Stimulated activated naive CD4-positive, alpha-beta T cell (primary cell): Measurements from ENCODE around the gene ZMIZ1.

ENCODE experiments used
- DNase-seq, 6 experiments: peaks; one replicate each; lab custom pipeline; 2025; lab: John Stamatoyannopoulos, UW

Gene ZMIZ1, protein sequence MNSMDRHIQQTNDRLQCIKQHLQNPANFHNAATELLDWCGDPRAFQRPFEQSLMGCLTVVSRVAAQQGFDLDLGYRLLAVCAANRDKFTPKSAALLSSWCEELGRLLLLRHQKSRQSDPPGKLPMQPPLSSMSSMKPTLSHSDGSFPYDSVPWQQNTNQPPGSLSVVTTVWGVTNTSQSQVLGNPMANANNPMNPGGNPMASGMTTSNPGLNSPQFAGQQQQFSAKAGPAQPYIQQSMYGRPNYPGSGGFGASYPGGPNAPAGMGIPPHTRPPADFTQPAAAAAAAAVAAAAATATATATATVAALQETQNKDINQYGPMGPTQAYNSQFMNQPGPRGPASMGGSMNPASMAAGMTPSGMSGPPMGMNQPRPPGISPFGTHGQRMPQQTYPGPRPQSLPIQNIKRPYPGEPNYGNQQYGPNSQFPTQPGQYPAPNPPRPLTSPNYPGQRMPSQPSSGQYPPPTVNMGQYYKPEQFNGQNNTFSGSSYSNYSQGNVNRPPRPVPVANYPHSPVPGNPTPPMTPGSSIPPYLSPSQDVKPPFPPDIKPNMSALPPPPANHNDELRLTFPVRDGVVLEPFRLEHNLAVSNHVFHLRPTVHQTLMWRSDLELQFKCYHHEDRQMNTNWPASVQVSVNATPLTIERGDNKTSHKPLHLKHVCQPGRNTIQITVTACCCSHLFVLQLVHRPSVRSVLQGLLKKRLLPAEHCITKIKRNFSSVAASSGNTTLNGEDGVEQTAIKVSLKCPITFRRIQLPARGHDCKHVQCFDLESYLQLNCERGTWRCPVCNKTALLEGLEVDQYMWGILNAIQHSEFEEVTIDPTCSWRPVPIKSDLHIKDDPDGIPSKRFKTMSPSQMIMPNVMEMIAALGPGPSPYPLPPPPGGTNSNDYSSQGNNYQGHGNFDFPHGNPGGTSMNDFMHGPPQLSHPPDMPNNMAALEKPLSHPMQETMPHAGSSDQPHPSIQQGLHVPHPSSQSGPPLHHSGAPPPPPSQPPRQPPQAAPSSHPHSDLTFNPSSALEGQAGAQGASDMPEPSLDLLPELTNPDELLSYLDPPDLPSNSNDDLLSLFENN

DNA sequence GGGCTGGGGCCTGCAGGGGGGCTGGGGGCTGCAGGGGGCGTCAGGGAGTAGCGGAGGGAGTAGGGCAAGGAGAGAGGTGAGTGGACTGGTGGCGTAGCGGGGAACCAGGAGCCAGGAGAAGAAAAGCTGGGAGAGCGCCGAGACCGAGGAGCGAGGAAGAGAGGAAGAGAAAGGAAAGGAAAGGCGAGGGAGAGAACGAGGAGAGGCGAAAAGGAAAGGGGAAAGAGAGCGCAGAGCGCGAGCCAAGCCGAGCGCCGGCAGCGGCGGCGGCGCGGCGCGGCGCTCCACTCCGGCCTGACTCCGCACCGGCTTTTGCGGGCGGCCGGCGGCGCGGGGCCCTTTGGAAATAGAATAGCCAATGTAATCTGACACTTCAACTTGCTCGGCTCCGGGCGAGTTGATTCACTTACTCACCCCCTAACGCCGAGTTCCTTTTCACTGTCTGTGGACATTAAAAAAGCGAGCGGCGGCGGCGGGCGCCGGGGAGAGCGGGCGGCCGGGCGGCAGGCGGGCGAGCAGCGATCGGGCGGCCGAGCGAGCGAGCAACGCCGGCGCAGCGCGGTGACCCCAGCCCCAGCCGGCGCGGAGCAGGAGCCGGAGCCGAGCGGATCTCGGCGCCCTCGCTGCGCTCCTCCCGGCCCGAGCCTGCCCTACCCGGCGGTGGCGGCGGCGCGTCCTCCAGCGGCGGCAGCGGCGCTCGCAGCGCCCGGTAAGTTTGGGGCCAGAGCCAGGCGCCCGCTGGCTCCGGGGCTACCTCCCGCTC, at the start of gene ZMIZ1:
Gene ZMIZ1, plus strand, starts transcription at position 405 of the 763 bp plus-strand sequence. CDS start 132,667 bp downstream, outside the sequence.
- peak; percentile 66 to 85 (median 76) for DNase-seq

DNA sequence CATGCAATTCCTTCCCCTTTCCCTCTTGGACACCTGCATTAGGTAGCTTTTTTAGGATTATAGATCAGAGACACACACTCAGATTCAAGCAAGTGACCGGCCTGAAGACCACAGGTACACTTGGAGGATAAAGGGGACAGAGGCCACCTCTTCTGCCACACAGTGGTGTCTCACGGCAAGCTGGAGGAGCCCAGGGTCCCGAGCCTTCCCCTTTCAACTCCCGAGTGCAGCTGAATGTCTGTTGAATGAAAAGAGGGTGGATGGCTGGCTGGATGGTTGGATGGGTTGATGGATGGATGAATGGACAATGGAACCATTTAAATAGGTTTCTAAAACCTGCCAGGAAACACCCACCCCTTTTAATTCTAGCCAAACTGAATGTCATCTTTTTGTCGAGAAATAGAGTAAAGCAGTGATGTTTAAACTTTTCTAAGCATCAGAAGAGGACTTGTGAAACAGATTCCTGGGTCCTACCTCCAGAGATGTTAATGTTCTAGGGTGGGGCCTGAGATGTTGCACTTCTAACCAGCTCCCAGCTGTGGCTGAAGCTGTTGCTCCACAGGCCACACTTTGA, 49.2 kb upstream of the ZMIZ1 start:
- DNase-seq, result no peak

DNA sequence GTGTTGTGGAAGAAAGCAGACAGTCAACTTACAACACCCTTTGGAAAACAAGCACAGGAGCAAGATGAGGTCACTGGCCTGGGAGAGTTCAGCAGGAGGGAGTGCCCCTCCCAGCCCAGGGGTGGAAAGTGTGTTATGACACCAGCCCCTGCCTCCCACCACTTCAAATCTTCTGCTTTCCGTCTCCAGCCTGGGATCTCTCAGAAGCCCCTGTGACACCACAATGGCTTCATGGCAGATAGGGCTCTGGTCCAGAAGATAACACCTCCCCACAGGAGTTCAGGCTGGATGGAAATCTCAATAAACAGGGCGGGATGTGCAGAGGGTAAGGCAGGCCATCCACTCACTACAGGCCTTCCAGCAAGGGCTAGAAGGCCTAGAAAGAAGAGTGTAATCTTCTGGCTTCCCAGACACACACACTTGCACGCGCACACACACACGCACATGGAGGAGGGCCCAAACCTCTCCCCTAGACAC, 48.7 kb upstream of the ZMIZ1 start:
- DNase-seq, result no peak

DNA sequence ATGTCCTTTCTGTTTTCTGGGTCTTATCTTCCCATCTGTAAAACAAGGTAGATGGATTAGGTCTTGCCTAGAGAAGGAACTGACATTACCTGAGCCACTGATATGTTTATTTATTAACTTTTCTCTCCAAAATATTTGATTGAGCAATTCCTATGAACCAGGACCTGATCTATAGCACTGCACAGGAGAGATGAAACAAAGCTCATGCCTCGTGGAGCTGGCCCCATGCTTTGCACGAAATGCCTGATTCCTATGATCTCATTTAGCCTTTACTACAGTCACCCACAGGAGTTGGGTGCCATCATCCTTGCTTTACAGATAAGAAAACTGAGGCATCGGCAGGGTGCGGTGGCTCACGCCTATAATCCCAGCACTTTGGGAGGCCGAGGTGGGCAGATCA, 48.2 kb upstream of the ZMIZ1 start:
- DNase-seq, result no peak

DNA sequence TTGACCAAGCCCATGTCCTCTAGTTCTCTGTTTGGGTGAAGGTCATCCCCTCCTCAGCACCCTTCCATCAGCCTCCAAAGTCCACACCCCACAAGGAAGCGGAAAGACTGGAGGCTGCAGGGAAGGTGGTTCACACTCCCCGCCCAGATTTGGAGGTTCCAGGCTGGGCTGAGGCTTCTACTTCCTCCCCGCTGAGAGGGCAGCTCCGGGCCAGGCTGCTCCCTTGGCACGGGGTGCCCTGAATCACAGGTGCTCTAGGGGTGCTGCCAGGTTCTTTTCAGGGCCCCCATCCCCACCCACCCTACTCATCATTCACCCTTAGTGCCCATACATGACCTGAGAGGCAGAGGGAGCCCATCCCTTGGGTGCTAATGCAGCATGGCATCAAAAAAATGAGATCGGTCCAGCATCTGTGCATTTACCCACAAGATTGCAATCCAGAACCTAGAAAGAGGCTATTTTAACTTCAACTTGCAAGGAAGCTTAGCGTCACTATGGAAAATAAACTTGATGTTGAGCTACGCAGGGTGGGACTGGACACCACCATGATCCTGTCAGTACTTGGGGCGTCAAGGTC, 47.3 kb upstream of the ZMIZ1 start:
- no peak for DNase-seq

DNA sequence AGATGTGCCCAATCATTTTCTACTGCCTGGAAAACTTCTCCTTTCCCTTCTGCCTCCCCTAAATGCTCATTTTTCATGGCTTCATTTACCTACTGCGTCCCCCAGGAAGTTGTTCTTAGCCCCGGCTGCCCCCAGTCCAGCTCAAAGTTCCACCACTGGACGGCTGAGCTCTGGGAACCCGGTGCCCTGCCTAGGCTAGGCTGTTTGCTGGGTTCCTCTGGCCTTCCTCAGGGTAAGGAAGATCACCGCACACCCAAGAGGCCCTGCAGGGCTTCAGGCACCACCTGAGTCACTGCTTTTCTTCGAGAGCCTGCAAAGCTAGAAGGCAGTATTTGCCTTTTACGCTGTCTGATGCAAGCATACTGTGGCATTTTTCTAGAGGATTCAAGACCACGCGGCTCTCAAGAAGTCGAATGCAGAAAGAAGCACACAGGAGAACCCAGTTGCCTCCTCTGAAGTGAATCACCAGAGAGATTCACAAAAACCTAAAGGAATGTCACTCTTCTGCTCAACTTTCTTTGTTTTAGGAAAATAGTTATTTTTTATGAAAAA, 46.7 kb upstream of the ZMIZ1 start:
- DNase-seq, result no peak

DNA sequence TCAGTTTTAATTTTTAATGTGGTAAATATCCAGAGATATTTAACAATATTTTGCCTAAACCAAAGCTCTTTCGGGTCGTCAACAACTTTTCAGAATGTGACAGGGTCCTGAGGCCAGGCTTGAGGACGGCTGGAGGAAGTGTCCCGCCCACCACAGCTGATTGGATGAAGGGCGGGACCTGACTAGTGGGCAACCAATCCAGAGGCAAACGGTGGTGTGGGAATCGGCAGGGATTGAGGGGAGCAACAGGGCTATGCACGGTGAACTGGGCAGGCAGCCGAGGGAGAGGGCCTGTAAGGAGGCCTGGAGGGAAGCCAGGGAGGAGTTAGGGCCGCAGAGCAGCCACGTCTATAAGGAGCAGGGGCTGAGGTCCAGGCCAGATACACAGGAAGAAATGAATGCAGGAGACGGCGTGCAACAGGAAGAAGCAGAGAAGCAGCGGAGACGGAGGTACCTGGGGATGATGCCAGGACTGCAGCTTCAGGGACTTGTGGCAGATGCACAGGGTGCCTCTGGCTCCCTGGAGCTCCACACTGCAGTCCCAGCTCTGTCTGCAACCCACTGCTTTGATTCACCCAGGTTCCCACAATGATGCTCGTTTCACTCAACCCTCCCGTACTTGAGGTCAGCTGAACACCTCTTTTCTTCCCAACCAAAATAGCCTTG, 46.1 kb upstream of the ZMIZ1 start:
- DNase-seq, result no peak

DNA sequence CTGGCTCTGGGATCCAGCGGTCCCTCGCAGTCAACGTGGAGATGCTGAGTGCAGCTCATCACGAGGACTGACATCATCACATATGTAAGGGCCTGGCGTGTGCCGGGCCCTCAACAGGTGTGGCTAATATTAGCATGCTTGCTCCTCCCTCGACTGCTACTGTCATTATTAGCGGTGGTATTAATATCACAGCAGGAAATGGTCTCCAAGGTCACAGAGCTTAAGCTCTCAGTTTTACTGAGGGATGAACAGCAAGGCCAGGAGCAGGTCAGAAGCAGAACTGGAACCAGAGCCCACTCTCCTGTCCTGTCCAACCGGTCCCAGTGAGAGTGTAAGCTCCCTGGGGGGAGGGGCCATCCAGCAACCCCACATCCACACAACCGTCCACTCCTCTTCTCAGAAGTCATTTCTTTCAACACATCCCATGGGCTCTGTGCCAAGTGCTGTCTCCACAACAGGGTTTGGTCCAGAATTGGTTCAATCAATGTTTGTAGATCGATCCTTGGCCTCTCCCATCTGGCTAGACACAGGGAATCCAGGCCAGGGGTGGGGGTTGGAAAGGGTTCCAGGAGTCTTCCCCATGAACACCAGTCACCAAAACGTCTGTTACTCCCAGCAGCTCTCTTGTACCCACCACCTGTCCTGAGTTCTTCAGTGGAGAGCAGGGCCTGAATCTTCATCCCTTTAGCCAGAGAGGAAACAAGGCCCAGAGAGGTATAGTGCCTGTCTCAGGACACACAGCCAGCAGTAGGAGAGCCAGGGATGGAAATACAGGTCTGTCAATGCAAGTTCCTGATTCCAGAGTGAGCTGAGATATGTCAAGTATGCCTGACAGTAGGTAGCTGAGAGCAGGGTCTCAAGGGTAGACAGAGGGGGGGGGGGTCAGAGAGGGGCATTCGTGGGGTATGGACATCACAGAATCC, 45.3 kb upstream of the ZMIZ1 start:
- DNase-seq, result no peak

DNA sequence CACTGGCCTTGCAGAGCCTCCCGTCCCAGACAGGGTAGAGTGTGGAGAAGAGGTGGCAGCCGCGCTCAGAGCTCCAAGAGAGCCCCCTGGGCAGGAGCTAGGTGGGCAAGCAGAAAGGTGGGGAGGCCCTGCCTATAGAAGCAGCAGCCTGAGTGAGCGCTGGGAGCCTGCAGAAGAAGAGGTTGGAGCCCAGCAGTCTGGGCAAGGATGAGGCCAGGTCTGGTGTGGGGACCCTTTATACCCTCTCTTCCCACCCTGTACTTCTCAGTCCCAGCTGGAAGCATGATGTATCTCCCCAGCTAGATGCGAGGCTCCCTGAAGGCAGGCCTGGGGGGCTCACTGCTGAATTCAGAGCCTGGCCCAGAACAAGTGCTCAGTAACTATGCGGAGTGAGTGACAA, 44.5 kb upstream of the ZMIZ1 start:
- DNase-seq, result no peak

DNA sequence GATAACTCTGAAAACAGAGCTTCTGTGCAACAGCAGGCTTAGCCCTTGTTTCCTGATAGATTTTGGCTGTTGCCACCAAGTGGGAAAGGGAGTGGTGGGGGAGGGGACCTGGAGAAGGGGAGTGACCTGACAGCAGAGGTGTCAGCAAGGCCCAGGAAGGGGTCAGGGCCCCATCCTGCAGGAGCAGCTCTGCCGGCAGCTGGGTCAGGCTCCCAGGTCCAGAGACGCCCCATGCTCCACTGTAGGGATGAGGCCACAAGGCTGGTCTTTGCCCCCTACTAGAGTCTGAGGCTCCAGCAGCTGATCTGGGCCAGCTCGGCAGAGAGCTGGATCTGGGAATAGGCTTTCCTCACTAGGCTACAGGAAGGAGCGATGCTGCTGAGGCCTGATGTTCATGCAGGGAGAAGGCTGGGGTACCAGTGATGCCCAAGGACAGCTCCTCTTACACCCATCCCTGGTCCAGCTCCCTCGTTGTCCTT, 44.0 kb upstream of the ZMIZ1 start:
- DNase-seq, result no peak

DNA sequence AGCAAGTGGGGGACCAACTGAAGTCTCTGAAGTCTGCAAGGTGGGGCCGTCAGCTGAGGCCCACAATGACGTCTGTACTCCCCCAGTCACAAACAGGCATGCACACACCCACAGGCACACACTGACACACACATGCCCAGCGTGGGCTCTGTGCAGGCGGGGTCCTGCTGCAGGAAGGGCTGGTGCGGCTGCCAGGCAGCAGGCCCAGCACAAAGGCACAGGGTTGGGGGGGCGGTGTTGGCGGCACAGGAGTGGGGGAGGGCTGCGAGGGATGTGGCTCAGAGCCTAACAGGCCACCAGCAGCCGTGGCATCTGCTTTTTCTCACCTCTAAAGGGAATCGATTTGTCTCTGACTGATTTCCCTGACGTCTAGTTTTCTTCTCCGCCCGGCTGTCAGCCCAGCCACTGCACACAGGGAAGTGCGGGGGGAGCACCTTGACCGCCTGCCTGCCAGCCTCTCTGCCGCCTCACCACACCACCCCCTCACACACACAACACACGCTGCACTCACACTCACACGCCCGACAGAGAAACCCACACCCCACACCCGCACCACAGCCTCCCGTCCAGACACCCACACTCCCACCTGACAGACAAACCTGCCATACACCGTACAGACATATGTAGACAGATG, 43.5 kb upstream of the ZMIZ1 start:
- DNase-seq, result peak in 5 of 6 experiments; percentile 15 to 63 (median 37)

DNA sequence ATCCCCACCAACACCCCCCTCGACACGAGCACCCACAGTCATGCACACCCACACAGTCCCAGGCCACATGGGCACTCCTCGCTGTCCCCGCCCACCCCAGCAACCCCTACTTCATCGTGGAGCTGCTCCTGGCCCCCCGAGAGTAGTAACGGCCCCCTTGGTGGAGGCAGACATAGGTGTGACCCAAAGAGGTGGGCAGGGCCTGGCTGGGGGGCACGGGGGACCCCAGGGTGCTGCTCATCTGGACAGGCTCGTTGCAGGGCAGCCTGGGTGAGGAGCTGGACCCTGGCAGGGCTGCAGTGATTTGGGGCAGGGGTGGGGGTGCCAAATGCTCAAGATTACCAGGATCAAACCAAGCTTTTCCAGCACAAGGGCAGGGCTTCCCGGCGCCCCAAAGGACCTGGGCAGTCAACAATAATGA, 42.4 kb upstream of the ZMIZ1 start:
- no peak for DNase-seq

DNA sequence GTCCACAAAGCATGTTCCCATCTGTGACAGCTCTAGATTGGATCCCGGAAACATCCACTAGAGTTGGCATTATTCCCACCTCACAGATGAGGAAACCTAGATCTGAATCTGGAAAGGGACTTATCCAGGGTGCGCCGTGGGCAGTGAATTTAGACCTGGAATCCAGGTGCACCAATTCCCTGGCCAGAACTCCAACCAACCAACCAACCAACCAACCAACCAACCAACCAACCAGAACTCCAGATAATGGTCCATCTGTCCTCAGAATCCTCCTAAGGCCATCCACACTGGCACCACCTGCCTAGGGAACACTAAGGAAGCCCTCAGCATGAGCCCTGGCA, 42.0 kb upstream of the ZMIZ1 start:
- DNase-seq, result no peak

DNA sequence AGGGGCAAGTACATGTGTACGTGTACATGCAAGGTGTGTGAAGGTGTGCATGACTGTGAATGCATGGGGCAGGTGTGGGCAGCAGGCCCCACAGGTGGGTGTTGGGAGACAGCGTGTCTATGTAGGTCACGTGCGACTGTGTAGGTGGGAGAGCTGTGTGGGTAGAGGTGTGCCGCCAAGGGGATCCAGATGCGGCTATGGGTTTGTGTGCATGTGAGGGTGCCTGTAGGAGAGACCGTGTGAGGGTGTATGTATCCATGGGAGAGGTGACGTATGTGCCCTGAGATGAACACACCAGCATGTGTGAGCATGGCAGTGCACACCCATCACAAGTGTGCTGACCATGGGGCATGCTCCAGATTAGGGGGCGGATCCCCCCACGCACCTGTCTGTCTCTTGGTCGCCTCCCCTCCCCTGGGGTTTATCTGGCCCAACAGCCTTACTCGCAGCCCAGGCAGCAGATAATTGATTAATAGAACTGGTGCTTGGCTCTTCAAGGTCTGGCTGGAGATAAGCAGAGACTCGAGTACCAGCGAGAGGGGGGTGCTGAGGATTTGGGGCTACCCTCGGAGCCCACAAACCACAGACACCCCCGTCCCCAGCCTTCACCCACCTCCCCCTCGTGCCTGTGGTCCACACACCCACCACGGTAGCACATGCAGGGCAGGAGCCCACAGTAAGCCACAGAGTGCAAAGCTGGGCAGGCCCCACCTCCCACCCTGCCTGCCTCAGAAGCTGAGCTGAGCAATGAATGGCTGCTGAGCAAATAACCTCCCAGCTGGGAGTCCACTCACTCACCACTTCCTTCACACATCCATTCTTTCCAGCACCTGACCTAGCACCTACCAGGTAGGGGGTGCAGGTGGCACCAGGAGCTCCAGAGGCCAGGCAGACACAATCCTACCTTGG, 41.4 kb upstream of the ZMIZ1 start:
- peak in 1 of 6 experiments; percentile 29 for DNase-seq

DNA sequence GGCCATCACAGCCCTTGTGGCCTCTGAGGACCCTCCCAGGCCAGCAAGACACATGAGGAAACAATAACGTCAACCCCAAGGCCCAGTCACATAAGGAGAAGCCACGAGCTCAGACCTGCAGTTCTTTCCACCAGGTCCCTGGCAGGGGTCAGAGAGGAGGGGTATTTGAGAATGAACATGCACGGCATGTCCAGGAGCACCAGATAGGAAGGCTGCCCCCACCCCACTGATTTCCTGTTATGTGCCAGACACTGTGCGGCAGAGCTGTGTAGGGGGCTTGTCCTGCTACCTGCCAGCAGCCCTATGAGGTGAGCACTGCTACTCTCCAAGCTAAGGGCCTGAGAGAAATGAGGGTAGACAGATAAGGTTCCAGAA, 40.7 kb upstream of the ZMIZ1 start:
- peak in 1 of 6 experiments; percentile 29 for DNase-seq

DNA sequence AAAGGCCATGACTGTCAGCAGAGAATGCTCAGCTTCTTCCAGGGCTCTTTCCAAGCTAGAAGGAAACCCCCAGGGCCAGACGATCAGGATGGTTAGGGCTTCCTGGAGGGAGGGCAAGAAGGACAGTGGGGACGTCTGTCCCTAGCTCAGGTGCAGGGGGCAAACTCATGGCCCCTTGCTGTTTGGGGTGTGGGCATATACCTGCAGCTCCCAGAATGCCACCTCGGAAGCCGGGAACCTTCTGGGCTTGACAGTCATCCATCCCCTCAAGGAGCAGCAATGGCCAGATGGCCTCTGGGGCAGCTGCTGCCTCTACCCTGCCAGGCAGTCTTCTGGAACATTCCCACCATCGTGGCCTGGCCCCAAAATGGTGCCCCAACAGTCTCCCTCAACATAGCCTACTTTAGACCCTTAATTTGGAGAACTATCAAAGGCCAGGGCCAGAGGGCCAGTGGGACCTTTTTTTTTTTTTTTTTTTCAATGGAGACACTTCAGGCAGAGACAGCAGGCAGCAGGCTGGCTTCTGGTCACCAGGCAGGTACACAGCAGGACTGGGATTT, 40.2 kb upstream of the ZMIZ1 start:
- DNase-seq, result no peak
